Gastroesophageal sphincter (tissue), 4 donors: ENCODE measurements around the gene ARF1. TPM values are rescaled to one million over a fixed set of nuclear protein-coding genes. Genes with fewer than 3 reads are reported as not detected.
A peak's percentile ranks its signal among the peaks of the same experiment; 100 is the strongest.

Source experiments
- ATAC-seq: fragments of 150-250 bp; one replicate; pipeline ENCODE4 v1.9.1; 2016; ENCODE audit warnings: mild to moderate bottlenecking, moderate library complexity
- H3K27ac ChIP-seq, 4 donors: fragments of 200-600 bp; sonication (generic) in 3 of 4; 1 replicate in 3 of 4; 2 replicates in 1 of 4; pipeline ENCODE4 v1.5.1; 2016 to 2019
- H3K27me3 ChIP-seq: fragments of 200-600 bp; sonication (generic); one replicate; pipeline ENCODE4 v1.5.1; 2019
- H3K36me3 ChIP-seq, 2 donors: fragments of 200-600 bp; sonication (generic); one replicate each; pipeline ENCODE4 v1.5.1; 2019; ENCODE audit warnings: control low read depth in 1 of 2
- H3K4me1 ChIP-seq, 3 donors: fragments of 200-600 bp; sonication (generic); 1 replicate in 2 of 3; 2 replicates in 1 of 3; pipeline ENCODE4 v1.5.1; 2016 to 2019; ENCODE audit warnings: control low read depth in 2 of 3
- H3K4me3 ChIP-seq, 2 donors: fragments of 200-600 bp; sonication (generic); one replicate each; pipeline ENCODE4 v1.5.1; 2019; ENCODE audit warnings: mild to moderate bottlenecking in 1 of 2, moderate library complexity in 1 of 2
- H3K9me3 ChIP-seq, 3 donors: fragments of 200-600 bp; sonication (generic); one replicate each; pipeline ENCODE4 v1.5.1; 2017 to 2019; ENCODE audit warnings: control low read depth in 2 of 3
- EP300 ChIP-seq: sonication (generic); formaldehyde crosslinking; IDR thresholded peaks from one replicate; pipeline ENCODE4 v1.6.1; 2017; ENCODE audit warnings: antibody characterized with exemption, mild to moderate bottlenecking
- POLR2A ChIP-seq, 2 donors: fragments of 450-650 bp; IDR thresholded peaks; one replicate each; pipeline ENCODE4 v1.6.1; 2017; ENCODE audit warnings: antibody characterized with exemption in 2 of 2, mild to moderate bottlenecking in 2 of 2, moderate library complexity in 1 of 2
- POLR2AphosphoS5 ChIP-seq: sonication (generic); formaldehyde crosslinking; IDR thresholded peaks from one replicate; pipeline ENCODE4 v1.6.1; 2017; ENCODE audit warnings: antibody characterized with exemption
- WGBS, 2 donors: methylation state at CpG; one replicate each; pipeline ENCODE4 v1.1.5; 2018; ENCODE audit warnings: low coverage in 1 of 2; 5-methylcytosine and 5-hydroxymethylcytosine counted together
- total RNA-seq, 4 donors: library from RNA; depleted of rRNA; stranded (reverse); fragments of >200 nt; gene quantifications; one replicate each; pipeline ENCODE4 v1.1.0, GENCODE V29; 2016
- TF ChIP-seq, protein P1 (sequence below), 4 experiments: fragments of 200-600 bp in 2 of 4; fragments of 450-650 bp in 2 of 4; sonication (generic) in 1 of 4; IDR thresholded peaks; one replicate each; pipeline ENCODE4 v1.5.1; 2017 to 2019; ENCODE audit warnings: antibody characterized with exemption in 4 of 4, mild to moderate bottlenecking in 2 of 4, moderate library complexity in 2 of 4

ARF1 gene
- total RNA-seq, 4 donors from 2014 or later: 256 to 385 (median 303) TPM

DNA sequence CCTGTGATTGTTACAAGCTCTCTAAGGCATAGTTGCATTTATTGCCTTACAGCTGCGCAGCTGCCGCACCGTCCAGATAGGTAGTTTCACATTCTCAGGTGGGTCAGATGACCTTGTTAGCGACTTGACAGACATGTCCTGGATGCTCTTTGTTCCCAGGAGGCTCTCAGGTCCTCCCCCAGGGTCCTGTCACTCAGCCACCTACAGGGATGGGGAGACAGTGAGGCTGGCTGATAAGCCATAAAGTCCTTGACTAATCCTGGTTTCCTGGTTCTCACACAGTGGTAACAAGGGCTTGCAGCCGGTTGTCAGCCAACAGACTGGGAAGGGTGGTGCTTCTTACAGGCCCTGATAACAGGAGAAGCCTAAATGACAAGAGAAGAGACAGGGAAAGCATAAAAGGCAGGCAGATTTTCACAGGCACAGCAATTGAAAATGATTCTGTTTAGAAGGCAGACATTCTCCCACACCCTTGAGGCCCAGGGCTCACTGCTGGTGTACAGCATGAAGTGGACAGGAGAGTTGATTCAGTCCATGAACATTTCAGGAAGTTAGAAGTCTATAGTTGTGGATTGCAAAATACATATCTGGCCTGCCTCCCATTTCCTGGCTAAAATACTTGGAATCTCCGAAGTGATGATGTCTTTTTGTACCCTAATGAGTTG lies 2.9 kb downstream of the ARF1 start:
- peak; percentile 36 for TF ChIP-seq POLR2AphosphoS5
- TF ChIP-seq EP300: no peak
- peak overlapping the region in 1 of 2 donors; percentile 99 for H3K4me3 ChIP-seq
- H3K4me1 ChIP-seq: peaks cover 5 to 85% (median 70%) of the 10 kb centered on the region in 3 donors
- H3K9me3 ChIP-seq: no peaks in the 10 kb centered on the region
- no peak for ATAC-seq
- 35 to 45% methylated on average over 5 to 6 of the region's 6 CpGs for WGBS, 2 donors
- H3K27me3 ChIP-seq: no peaks in the 10 kb centered on the region
- peak overlapping the region in 3 of 4 donors; percentile 89 to 100 (median 100) for H3K27ac ChIP-seq
- peaks cover 0 to 7% of the 10 kb centered on the region in 2 donors for H3K36me3 ChIP-seq

DNA sequence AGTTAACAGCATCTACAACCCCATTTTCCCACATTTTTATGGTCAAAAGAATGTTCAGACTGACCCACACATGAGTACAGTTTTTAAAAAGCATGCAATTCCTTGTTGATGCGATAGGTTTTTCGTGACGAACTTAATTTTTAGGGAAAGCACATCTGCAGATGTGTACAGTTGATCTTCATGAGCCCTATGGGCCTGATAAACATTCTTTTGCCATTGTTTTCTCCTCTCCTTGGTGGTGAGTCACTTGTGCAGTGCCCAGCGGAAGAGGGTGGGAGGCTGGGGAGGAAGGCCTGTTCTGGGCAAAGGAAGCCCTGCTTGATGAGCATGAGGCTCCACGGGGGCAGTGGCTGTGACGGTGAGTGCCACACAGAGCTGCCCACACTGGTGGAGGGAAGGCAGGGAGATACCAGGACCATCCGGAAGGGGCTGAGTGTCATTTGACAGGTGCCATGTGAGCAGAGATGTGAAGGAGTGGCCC lies 5.3 kb downstream of the ARF1 start:
- H3K4me1 ChIP-seq: peaks cover 5 to 94% (median 76%) of the 10 kb centered on the region in 3 donors
- H3K27ac ChIP-seq: peak overlapping the region in 3 of 4 donors; percentile 26 to 65 (median 56)
- peaks cover 0 to 9% of the 10 kb centered on the region in 2 donors for H3K36me3 ChIP-seq
- ATAC-seq: no peak
- no peaks in the 10 kb centered on the region for H3K9me3 ChIP-seq
- H3K27me3 ChIP-seq: no peaks in the 10 kb centered on the region
- TF ChIP-seq, protein P1, sequence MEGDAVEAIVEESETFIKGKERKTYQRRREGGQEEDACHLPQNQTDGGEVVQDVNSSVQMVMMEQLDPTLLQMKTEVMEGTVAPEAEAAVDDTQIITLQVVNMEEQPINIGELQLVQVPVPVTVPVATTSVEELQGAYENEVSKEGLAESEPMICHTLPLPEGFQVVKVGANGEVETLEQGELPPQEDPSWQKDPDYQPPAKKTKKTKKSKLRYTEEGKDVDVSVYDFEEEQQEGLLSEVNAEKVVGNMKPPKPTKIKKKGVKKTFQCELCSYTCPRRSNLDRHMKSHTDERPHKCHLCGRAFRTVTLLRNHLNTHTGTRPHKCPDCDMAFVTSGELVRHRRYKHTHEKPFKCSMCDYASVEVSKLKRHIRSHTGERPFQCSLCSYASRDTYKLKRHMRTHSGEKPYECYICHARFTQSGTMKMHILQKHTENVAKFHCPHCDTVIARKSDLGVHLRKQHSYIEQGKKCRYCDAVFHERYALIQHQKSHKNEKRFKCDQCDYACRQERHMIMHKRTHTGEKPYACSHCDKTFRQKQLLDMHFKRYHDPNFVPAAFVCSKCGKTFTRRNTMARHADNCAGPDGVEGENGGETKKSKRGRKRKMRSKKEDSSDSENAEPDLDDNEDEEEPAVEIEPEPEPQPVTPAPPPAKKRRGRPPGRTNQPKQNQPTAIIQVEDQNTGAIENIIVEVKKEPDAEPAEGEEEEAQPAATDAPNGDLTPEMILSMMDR (IDR thresholded peaks at IDR 0.05): no peak
- TF ChIP-seq POLR2A (IDR thresholded peaks at IDR 0.05) (no peak), EP300 (no peak), POLR2AphosphoS5 (no peak)
- WGBS, 2 donors: 59 to 76% methylated on average over 4 of the region's 7 CpGs
- H3K4me3 ChIP-seq: peak overlapping the region in 1 of 2 donors; percentile 18

DNA sequence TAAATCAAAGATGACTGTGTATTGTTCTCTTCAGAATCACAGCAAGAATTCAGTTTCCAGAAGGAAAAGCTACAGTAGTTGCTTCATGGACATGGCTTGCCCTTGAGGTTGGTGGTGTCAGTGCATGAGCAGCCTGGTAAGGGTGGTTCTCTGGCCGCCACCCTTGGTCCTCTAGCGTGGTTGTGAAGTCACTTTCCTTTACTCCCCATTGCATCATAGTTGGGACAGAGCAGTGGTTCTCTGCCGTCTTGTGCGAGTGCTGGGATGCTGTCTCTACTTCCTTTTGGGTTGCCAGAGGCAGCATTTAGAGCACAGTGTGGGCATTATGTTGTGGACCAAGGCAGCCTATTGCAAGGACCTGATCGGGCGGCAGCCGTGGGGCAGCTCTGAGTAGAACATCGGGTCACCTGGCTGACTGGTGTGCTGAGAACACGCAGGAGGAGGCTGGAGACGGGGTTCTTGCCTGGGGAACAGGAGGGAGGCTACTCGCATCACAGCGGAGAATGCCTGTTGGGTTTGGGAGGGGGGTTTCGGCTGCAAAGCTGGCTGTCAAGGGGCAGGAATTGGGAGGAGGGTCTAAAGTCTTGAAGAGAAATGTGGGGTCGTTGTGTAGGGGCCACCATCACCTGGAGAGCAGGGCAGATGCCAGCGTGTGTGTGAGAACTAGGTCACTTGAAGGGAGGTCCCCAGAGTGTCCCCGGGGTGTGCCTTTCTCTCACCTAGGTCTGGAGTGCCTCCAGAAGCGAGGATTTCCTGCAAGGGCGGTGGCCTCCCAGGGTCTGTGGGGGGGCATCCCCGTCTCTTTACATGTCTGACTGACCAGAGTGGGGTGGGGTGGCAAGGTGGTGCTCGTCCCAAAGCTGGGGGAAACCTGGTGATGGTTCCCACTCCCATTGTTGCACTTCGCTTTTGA lies 6.3 kb downstream of the ARF1 start:
- H3K36me3 ChIP-seq: peaks cover 0 to 17% of the 10 kb centered on the region in 2 donors
- TF ChIP-seq POLR2AphosphoS5 (no peak), EP300 (no peak), POLR2A (IDR thresholded peaks at IDR 0.05) (no peak)
- TF ChIP-seq, protein P1 (IDR thresholded peaks at IDR 0.05): no peak
- no peak for ATAC-seq
- WGBS, 2 donors: 50 to 57% methylated on average over 5 to 6 of the region's 21 CpGs
- H3K27me3 ChIP-seq: no peaks in the 10 kb centered on the region
- peaks cover 0 to under 1% (median 0%) of the 10 kb centered on the region in 3 donors for H3K9me3 ChIP-seq
- peaks cover 5 to 98% (median 78%) of the 10 kb centered on the region in 3 donors for H3K4me1 ChIP-seq
- peak overlapping the region in 3 of 4 donors; percentile 26 to 65 (median 56) for H3K27ac ChIP-seq
- no peak overlapping the region for H3K4me3 ChIP-seq

DNA sequence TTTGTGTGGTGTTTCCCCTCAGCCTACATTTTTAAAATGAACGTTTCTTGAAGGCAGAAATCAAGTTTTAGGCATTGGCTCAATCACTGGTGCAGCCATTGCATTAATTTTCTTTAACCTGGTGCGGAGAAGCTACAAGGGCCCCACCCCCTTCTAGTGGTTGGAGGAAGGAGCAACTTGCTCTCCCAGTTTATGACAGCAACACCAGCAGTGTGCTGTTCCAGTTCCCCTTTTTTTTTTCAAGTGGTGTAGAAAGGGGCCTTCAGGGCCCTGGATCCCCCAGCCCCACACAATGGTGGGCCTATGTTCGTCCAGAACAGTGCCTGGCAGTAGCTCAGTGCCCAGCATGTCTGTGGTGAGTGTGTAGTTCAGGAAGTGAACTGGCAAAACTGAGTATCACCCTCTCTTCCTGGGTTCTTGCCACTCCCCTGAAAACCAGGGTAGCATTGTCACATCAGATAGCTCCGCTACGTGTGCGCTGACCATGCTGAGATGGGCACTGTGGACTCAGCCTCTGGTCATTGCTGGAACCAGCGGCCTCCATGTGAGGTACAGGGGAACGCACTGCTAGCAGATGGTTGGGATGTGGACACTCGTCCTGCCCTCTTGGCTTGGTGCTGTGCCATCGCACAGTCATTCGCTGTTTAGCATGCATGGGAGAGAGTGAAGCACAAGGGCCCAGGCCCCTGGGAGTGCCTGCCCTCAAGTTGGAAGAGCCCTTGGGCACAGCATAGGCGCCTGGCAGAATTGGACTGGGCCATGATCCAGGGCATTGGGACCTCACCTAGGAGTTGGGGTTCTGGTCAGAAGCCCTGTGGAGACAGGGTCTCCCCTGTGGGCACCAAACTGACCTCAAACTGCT lies 7.2 kb downstream of the ARF1 start:
- peak overlapping the region in 1 of 4 donors; percentile 13 for H3K27ac ChIP-seq
- no peak overlapping the region for H3K4me3 ChIP-seq
- peaks cover 5 to 89% (median 74%) of the 10 kb centered on the region in 3 donors for H3K4me1 ChIP-seq
- H3K36me3 ChIP-seq: peaks cover 0 to 27% of the 10 kb centered on the region in 2 donors
- WGBS, 2 donors: 32 to 67% methylated on average over 2 to 3 of the region's 12 CpGs
- no peak for TF ChIP-seq POLR2AphosphoS5
- TF ChIP-seq EP300: no peak
- TF ChIP-seq, protein P1 (IDR thresholded peaks at IDR 0.05): no peak
- no peak for TF ChIP-seq POLR2A (IDR thresholded peaks at IDR 0.05)
- ATAC-seq: no peak
- peaks cover 0 to 9% (median 0%) of the 10 kb centered on the region in 3 donors for H3K9me3 ChIP-seq
- no peaks in the 10 kb centered on the region for H3K27me3 ChIP-seq
